Astrocyte (in vitro differentiated cells and primary cell): ENCODE data around the gene TIMM10B. TPM values are rescaled to one million over a fixed set of nuclear protein-coding genes. Genes with fewer than 3 reads are reported as not detected.

Experiments used
- DNase-seq: peaks from one replicate; pipeline ENCODE4 v3.0.0-alpha.2; 2010; ENCODE audit warnings: low read depth
- FAIRE-seq: peaks from 2 replicates; lab custom pipeline; 2011; peaks lifted over from hg19 to GRCh38; lab: Jason Lieb, UNC
- H2AFZ ChIP-seq: 2 replicates; pipeline ENCODE4 v1.6.0; 2012; ENCODE audit warnings: low read depth, low read length, inconsistent platforms
- H3K27ac ChIP-seq: 2 replicates; pipeline ENCODE4 v1.5.1; 2011; ENCODE audit warnings: low read depth, low read length, inconsistent platforms
- H3K27me3 ChIP-seq: 2 replicates; pipeline ENCODE4 v1.6.0; 2011; ENCODE audit warnings: low read length, inconsistent platforms; ENCODE audit not compliant: insufficient read depth
- H3K36me3 ChIP-seq: 2 replicates; pipeline ENCODE4 v1.5.1; 2011; ENCODE audit warnings: low read length, inconsistent platforms; ENCODE audit not compliant: insufficient read depth
- H3K4me1 ChIP-seq: 2 replicates; pipeline ENCODE4 v1.5.1; 2011; ENCODE audit warnings: low read length, inconsistent platforms; ENCODE audit not compliant: insufficient read depth
- H3K4me2 ChIP-seq: 2 replicates; pipeline ENCODE4 v1.6.0; 2012; ENCODE audit warnings: low read length, inconsistent platforms
- H3K4me3 ChIP-seq: 2 replicates; pipeline ENCODE4 v1.5.1; 2011; ENCODE audit warnings: low read depth, mild to moderate bottlenecking, low read length, inconsistent platforms; ENCODE audit not compliant: insufficient read depth
- H3K79me2 ChIP-seq: 2 replicates; pipeline ENCODE4 v1.6.0; 2012; ENCODE audit warnings: mild to moderate bottlenecking, low read length, inconsistent platforms; ENCODE audit not compliant: insufficient read depth
- H3K9ac ChIP-seq: 2 replicates; pipeline ENCODE4 v1.6.0; 2012; ENCODE audit warnings: mild to moderate bottlenecking, low read length, inconsistent platforms
- H3K9me3 ChIP-seq: 2 replicates; pipeline ENCODE4 v1.5.1; 2012; ENCODE audit warnings: low read depth, mild to moderate bottlenecking, low read length, inconsistent platforms; ENCODE audit not compliant: insufficient read depth
- H4K20me1 ChIP-seq: 2 replicates; pipeline ENCODE4 v1.6.0; 2012; ENCODE audit warnings: low read length, inconsistent platforms; ENCODE audit not compliant: insufficient read depth
- H3K27ac Mint-ChIP-seq: one replicate; pipeline ENCODE4 v1.8.0; 2021; ENCODE audit warnings: mild to moderate bottlenecking, mixed read lengths; ENCODE audit not compliant: unreplicated experiment
- H3K27me3 Mint-ChIP-seq: one replicate; pipeline ENCODE4 v1.8.0; 2021; ENCODE audit warnings: low read depth, mixed read lengths; ENCODE audit not compliant: unreplicated experiment
- H3K36me3 Mint-ChIP-seq: one replicate; pipeline ENCODE4 v1.8.0; 2021; ENCODE audit warnings: low read depth, mixed read lengths; ENCODE audit not compliant: unreplicated experiment
- H3K4me1 Mint-ChIP-seq: one replicate; pipeline ENCODE4 v1.8.0; 2021; ENCODE audit warnings: low read depth, mixed read lengths; ENCODE audit not compliant: unreplicated experiment
- H3K4me3 Mint-ChIP-seq: one replicate; pipeline ENCODE4 v1.8.0; 2021; ENCODE audit warnings: mild to moderate bottlenecking, moderate library complexity, mixed read lengths; ENCODE audit not compliant: unreplicated experiment
- H3K9me3 Mint-ChIP-seq: one replicate; pipeline ENCODE4 v1.8.0; 2021; ENCODE audit warnings: mild to moderate bottlenecking, mixed read lengths; ENCODE audit not compliant: unreplicated experiment
- CTCF ChIP-seq: IDR thresholded peaks from 2 replicates; pipeline ENCODE4 v1.5.1; 2011; ENCODE audit warnings: low read depth, mild to moderate bottlenecking, inconsistent platforms, low read length, moderate library complexity; ENCODE audit not compliant: insufficient read depth
- EZH2 ChIP-seq: IDR thresholded peaks from 2 replicates; pipeline ENCODE4 v1.6.1; 2012; ENCODE audit warnings: mild to moderate bottlenecking, low read length, inconsistent platforms; ENCODE audit not compliant: insufficient read depth
- total RNA-seq: library from RNA; stranded (reverse); gene quantifications from 2 replicates; pipeline ENCODE4 v1.2.1, GENCODE V29; 2021

Gene TIMM10B
- total RNA-seq, 1 donor from 2014 or later, result 35.2 TPM

- no peak overlapping the region for H3K27ac Mint-ChIP-seq
- no peaks in the 10 kb centered on the region for H3K4me1 Mint-ChIP-seq
- no peak overlapping the region for H3K4me3 Mint-ChIP-seq
- H3K27me3 ChIP-seq, result no peaks in the 10 kb centered on the region
- no peaks in the 10 kb centered on the region for H3K79me2 ChIP-seq
- H3K27ac ChIP-seq, result no peak overlapping the region
- no peak overlapping the region for H3K4me2 ChIP-seq
- H3K9me3 Mint-ChIP-seq, result no peaks in the 10 kb centered on the region
- no peak overlapping the region for H3K9ac ChIP-seq
- no peaks in the 10 kb centered on the region for H3K4me1 ChIP-seq
- DNase-seq (no peak), FAIRE-seq (peak; percentile 47)
- peaks cover 11% of the 10 kb centered on the region for H3K36me3 ChIP-seq
- TF ChIP-seq CTCF (no peak), EZH2 (no peak)
- no peak overlapping the region for H2AFZ ChIP-seq
- H4K20me1 ChIP-seq, result no peaks in the 10 kb centered on the region
- no peaks in the 10 kb centered on the region for H3K9me3 ChIP-seq
- peaks cover 10% of the 10 kb centered on the region for H3K36me3 Mint-ChIP-seq
- H3K4me3 ChIP-seq, result no peak overlapping the region
- no peaks in the 10 kb centered on the region for H3K27me3 Mint-ChIP-seq
These were observed 28.1 kb upstream of the TIMM10B start for GRCh38 chr11:6453152-6453551.

- Mint-ChIP-seq H3K27ac (no peak overlapping the region), H3K36me3 (peaks cover 10% of the 10 kb centered on the region), H3K4me3 (no peak overlapping the region), H3K27me3 (no peaks in the 10 kb centered on the region), H3K9me3 (no peaks in the 10 kb centered on the region), H3K4me1 (no peaks in the 10 kb centered on the region)
- no peak for DNase-seq
- Histone ChIP-seq H3K36me3 (peaks cover 16% of the 10 kb centered on the region), H4K20me1 (peaks cover 8% of the 10 kb centered on the region), H2AFZ (no peak overlapping the region), H3K4me2 (no peak overlapping the region), H3K9me3 (no peaks in the 10 kb centered on the region), H3K4me3 (no peak overlapping the region), H3K79me2 (no peaks in the 10 kb centered on the region), H3K9ac (no peak overlapping the region), H3K4me1 (no peaks in the 10 kb centered on the region), H3K27me3 (no peaks in the 10 kb centered on the region), H3K27ac (no peak overlapping the region)
- FAIRE-seq, result no peak
- TF ChIP-seq EZH2 (no peak), CTCF (no peak)
These were observed 26.2 kb upstream of the TIMM10B start for GRCh38 chr11:6455070-6455469.

GRCh38 chr11:6456361-6457073 is 24.8 kb upstream of the TIMM10B start:
- Histone ChIP-seq H3K4me1 (no peaks in the 10 kb centered on the region), H3K36me3 (peaks cover 13% of the 10 kb centered on the region), H3K27me3 (no peaks in the 10 kb centered on the region), H3K27ac (no peak overlapping the region), H3K79me2 (no peaks in the 10 kb centered on the region), H3K4me2 (no peak overlapping the region), H2AFZ (no peak overlapping the region), H3K9me3 (no peaks in the 10 kb centered on the region), H3K4me3 (no peak overlapping the region), H3K9ac (no peak overlapping the region), H4K20me1 (peaks cover 8% of the 10 kb centered on the region)
- no peak for TF ChIP-seq EZH2
- TF ChIP-seq CTCF, result no peak
- Mint-ChIP-seq H3K4me1 (no peaks in the 10 kb centered on the region), H3K36me3 (peaks cover 10% of the 10 kb centered on the region), H3K27ac (no peak overlapping the region), H3K9me3 (no peaks in the 10 kb centered on the region), H3K4me3 (no peak overlapping the region), H3K27me3 (no peaks in the 10 kb centered on the region)
- DNase-seq, result no peak
- FAIRE-seq, result no peak
